ENCODE measurements around the gene HLCS. TPM values are rescaled to one million over a fixed set of nuclear protein-coding genes. Genes with fewer than 3 reads are reported as not detected.

HLCS gene
- polyA plus RNA-seq, 1 donor (not counting 4 experiments of a cell fraction or from before 2014, with no cell fraction given), result 11.5 TPM

DNA sequence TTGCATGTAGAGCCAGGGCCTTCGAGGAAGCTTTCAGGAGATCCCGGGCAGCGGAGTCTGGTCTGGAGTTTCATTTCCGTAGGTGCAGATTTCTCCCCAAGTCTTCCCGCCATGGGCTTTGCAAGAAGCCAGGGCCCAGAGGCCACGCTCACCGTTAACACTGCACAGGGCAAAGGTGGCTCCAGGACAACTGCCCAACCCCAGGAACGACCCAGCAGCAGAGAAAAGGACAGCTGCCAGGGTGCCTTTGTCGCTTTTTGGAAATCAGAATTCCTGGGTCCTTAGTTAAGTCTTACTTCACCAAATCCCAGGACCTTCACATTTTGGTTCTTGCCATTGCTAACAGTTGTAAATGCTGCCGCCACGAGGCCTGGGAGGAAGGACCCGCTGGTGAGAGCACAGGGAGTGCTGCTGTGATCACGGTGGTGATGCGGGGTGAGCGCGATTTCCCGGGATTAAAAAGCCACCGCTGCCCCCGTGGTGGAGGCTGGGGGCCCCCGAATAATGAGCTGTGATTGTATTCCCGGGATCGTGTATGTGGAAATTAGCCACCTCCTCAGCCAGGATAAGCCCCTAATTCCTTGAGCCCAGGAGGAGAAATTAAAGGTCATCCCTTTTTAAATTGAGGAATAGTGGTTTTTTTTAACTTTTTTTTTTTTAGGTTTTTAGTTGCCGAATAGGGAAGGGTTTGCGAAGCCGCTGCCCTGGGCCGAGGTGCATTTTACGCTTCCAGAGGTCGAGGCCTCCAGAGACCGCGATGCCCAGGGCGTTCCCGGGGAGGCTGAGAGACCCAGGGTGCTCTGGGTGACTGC lies 259.3 kb downstream of the HLCS start:
- no peak for FAIRE-seq
- H4K20me1 ChIP-seq (ENCODE audit: control insufficient read depth, extremely low read depth, insufficient read depth, low read length), result peaks cover 15% of the 10 kb centered on the region
- no peak overlapping the region for H3K27ac ChIP-seq (ENCODE audit: control insufficient read depth, insufficient read depth, low read length)

DNA sequence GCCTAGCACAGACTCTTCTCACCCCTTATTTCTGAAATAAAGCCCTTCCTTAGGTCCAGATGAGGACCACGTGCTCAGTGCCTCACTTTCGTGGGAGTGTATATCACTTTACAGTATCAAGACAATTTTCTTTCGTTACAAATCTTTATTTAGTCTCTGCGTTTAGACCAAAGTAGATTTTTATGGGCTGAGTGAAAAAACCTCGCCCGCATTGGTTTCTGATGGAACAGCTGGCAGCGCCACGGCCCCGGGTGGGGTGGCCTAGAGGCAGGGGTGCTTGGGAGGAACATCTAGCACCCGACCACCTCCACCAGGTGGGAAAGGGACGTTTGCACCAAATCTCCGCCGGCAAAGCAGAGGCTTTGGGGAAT lies 260.0 kb downstream of the HLCS start:
- DNase-seq (ENCODE audit: low read depth, low spot score), result no peak
- no peak for TF ChIP-seq EZH2 (IDR thresholded peaks at IDR 0.05; ENCODE audit: low read length)
- TF ChIP-seq, protein P1, sequence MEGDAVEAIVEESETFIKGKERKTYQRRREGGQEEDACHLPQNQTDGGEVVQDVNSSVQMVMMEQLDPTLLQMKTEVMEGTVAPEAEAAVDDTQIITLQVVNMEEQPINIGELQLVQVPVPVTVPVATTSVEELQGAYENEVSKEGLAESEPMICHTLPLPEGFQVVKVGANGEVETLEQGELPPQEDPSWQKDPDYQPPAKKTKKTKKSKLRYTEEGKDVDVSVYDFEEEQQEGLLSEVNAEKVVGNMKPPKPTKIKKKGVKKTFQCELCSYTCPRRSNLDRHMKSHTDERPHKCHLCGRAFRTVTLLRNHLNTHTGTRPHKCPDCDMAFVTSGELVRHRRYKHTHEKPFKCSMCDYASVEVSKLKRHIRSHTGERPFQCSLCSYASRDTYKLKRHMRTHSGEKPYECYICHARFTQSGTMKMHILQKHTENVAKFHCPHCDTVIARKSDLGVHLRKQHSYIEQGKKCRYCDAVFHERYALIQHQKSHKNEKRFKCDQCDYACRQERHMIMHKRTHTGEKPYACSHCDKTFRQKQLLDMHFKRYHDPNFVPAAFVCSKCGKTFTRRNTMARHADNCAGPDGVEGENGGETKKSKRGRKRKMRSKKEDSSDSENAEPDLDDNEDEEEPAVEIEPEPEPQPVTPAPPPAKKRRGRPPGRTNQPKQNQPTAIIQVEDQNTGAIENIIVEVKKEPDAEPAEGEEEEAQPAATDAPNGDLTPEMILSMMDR (optimal IDR thresholded peaks at IDR 0.05 in 1 of 3, IDR thresholded peaks at IDR 0.05 in 1 of 3, conservative IDR thresholded peaks at IDR 0.05 in 1 of 3; ENCODE audit: extremely low read depth in 1 of 3, insufficient read depth in 2 of 3, low read length in 3 of 3), result no peak
- H3K27me3 ChIP-seq (ENCODE audit: control insufficient read depth, extremely low read depth, insufficient read depth, low read length), result peaks cover 99% of the 10 kb centered on the region
- H3K4me3 ChIP-seq (ENCODE audit: control insufficient read depth in 2 of 3, extremely low read depth in 1 of 3, insufficient read depth in 2 of 3, low read depth in 1 of 3, low read length in 3 of 3), result no peak overlapping the region
- no peaks in the 10 kb centered on the region for H3K9me3 ChIP-seq (ENCODE audit: control insufficient read depth, low read depth, low read length)
- dilution Hi-C loops (cut with MboI; ENCODE audit: extremely low pct_ligation_motif_present, low sequenced_read_pairs), result no loop called here
- H3K36me3 ChIP-seq (ENCODE audit: control insufficient read depth in 2 of 2, extremely low read depth in 1 of 2, insufficient read depth in 2 of 2, low read length in 2 of 2), result no peaks in the 10 kb centered on the region
- H2AFZ ChIP-seq (ENCODE audit: control insufficient read depth, low read length), result no peak overlapping the region
- H3K9ac ChIP-seq (ENCODE audit: control insufficient read depth, extremely low read depth, insufficient read depth, low read length), result no peak overlapping the region
- H3K79me2 ChIP-seq (ENCODE audit: control insufficient read depth, insufficient read depth, low read length), result no peaks in the 10 kb centered on the region
- H3K4me2 ChIP-seq (ENCODE audit: control insufficient read depth, extremely low read depth, insufficient read depth, low read depth, low read length), result no peak overlapping the region
- peaks cover 9% of the 10 kb centered on the region for H3K4me1 ChIP-seq (ENCODE audit: control insufficient read depth, extremely low read depth, insufficient read depth, low read length)
- H3K27ac ChIP-seq (ENCODE audit: control insufficient read depth, insufficient read depth, low read length), result no peak overlapping the region
- no peak for FAIRE-seq
- H3K9me1 ChIP-seq (ENCODE audit: control insufficient read depth, extremely low read depth, insufficient read depth, low read length), result no peaks in the 10 kb centered on the region
- H4K20me1 ChIP-seq (ENCODE audit: control insufficient read depth, extremely low read depth, insufficient read depth, low read length), result peaks cover 15% of the 10 kb centered on the region

More for the DNA sequence above, 259.3 kb downstream of the HLCS start:
- TF ChIP-seq, protein P1 (optimal IDR thresholded peaks at IDR 0.05 in 1 of 3, IDR thresholded peaks at IDR 0.05 in 1 of 3, conservative IDR thresholded peaks at IDR 0.05 in 1 of 3; ENCODE audit: extremely low read depth in 1 of 3, insufficient read depth in 2 of 3, low read length in 3 of 3), result peak in 1 of 3 experiments; percentile 47
- peak; percentile 96 for TF ChIP-seq EZH2 (IDR thresholded peaks at IDR 0.05; ENCODE audit: low read length)
- H3K27me3 ChIP-seq (ENCODE audit: control insufficient read depth, extremely low read depth, insufficient read depth, low read length), result peaks cover 97% of the 10 kb centered on the region
- no peak overlapping the region for H2AFZ ChIP-seq (ENCODE audit: control insufficient read depth, low read length)
- H3K79me2 ChIP-seq (ENCODE audit: control insufficient read depth, insufficient read depth, low read length), result no peaks in the 10 kb centered on the region
- no peak overlapping the region for H3K4me3 ChIP-seq (ENCODE audit: control insufficient read depth in 2 of 3, extremely low read depth in 1 of 3, insufficient read depth in 2 of 3, low read depth in 1 of 3, low read length in 3 of 3)
- no peak for DNase-seq (ENCODE audit: low read depth, low spot score)
- dilution Hi-C loops (cut with MboI; ENCODE audit: extremely low pct_ligation_motif_present, low sequenced_read_pairs), result no loop called here
- no peak overlapping the region for H3K9ac ChIP-seq (ENCODE audit: control insufficient read depth, extremely low read depth, insufficient read depth, low read length)
- no peak overlapping the region for H3K4me2 ChIP-seq (ENCODE audit: control insufficient read depth, extremely low read depth, insufficient read depth, low read depth, low read length)
- H3K9me1 ChIP-seq (ENCODE audit: control insufficient read depth, extremely low read depth, insufficient read depth, low read length), result no peaks in the 10 kb centered on the region
- H3K36me3 ChIP-seq (ENCODE audit: control insufficient read depth in 2 of 2, extremely low read depth in 1 of 2, insufficient read depth in 2 of 2, low read length in 2 of 2), result no peaks in the 10 kb centered on the region
- peaks cover 7% of the 10 kb centered on the region for H3K4me1 ChIP-seq (ENCODE audit: control insufficient read depth, extremely low read depth, insufficient read depth, low read length)
- no peaks in the 10 kb centered on the region for H3K9me3 ChIP-seq (ENCODE audit: control insufficient read depth, low read depth, low read length)
